PC-9 (cell line): ENCODE measurements around the gene ATP2C2. TPM values are rescaled to one million over a fixed set of nuclear protein-coding genes. Genes with fewer than 3 reads are reported as not detected.

ENCODE experiments used
- BruUV-seq: library from RNA; stranded (reverse); fragments of 400-500 nt; replicated peaks from 2 replicates; lab custom pipeline; 2021; lab: Mats Ljungman, UMichigan
- CTCF ChIA-PET: fragments of 300-600 bp; sonication (Branson Sonifier 250); formaldehyde crosslinking; loops from one replicate; lab custom pipeline; 2022; ENCODE audit warnings: antibody characterized with exemption; lab: Charles Lee
- POLR2A ChIA-PET: fragments of 300-600 bp; sonication (Branson Sonifier 250); formaldehyde crosslinking; loops from one replicate; lab custom pipeline; 2022; ENCODE audit warnings: antibody characterized with exemption; ENCODE audit not compliant: unreplicated experiment; lab: Charles Lee
- DNase-seq, 2 experiments: peaks; one replicate each; pipeline versions ENCODE4 v3.0.0 to v3.0.0-alpha.2; 2015 to 2022; ENCODE audit warnings: mixed read lengths in 1 of 2
- H2AFZ ChIP-seq: fragments of 200-600 bp; sonication (generic); 2 replicates; pipeline ENCODE4 v1.8.1; 2017; ENCODE audit warnings: antibody characterized with exemption
- H3F3A ChIP-seq: fragments of 200-600 bp; sonication (generic); 2 replicates; pipeline ENCODE4 v1.8.1; 2017; ENCODE audit warnings: antibody characterized with exemption, mild to moderate bottlenecking, low read depth; ENCODE audit not compliant: insufficient read depth
- H3K27ac ChIP-seq: fragments of 200-600 bp; sonication (generic); 2 replicates; pipeline ENCODE4 v1.6.1; 2016; ENCODE audit warnings: mixed run types
- H3K27me3 ChIP-seq: fragments of 200-600 bp; sonication (generic); 2 replicates; pipeline ENCODE4 v1.6.1; 2016; ENCODE audit warnings: low read depth, mixed run types; ENCODE audit not compliant: insufficient read depth
- H3K36me3 ChIP-seq: fragments of 200-600 bp; sonication (generic); 2 replicates; pipeline ENCODE4 v1.6.1; 2016; ENCODE audit warnings: low read depth, mixed run types
- H3K4me1 ChIP-seq: fragments of 200-600 bp; sonication (generic); replicated peaks from 2 replicates; pipeline ENCODE4 v1.6.1; 2016; ENCODE audit warnings: mixed run types; ENCODE audit not compliant: insufficient read depth
- H3K4me2 ChIP-seq: fragments of 200-600 bp; sonication (generic); 2 replicates; pipeline ENCODE4 v1.6.1; 2017; ENCODE audit warnings: mixed run types
- H3K4me3 ChIP-seq: fragments of 200-600 bp; sonication (generic); 2 replicates; pipeline ENCODE4 v1.6.1; 2016; ENCODE audit warnings: mixed run types
- H3K79me2 ChIP-seq: fragments of 200-600 bp; sonication (generic); 2 replicates; pipeline ENCODE4 v1.6.1; 2017; ENCODE audit warnings: low read depth, mixed run types
- H3K9me2 ChIP-seq: fragments of 200-600 bp; sonication (generic); 2 replicates; pipeline ENCODE4 v1.8.1; 2017; ENCODE audit warnings: mild to moderate bottlenecking; ENCODE audit not compliant: insufficient read depth
- H3K9me3 ChIP-seq: fragments of 200-600 bp; sonication (generic); 2 replicates; pipeline ENCODE4 v1.8.1; 2016; ENCODE audit warnings: low read depth; ENCODE audit not compliant: insufficient read depth
- H4K20me1 ChIP-seq: fragments of 200-600 bp; sonication (generic); 2 replicates; pipeline ENCODE4 v1.8.1; 2017; ENCODE audit not compliant: insufficient read depth
- CTCF ChIP-seq: fragments of 200-600 bp; sonication (generic); conservative IDR thresholded peaks from 2 replicates; pipeline ENCODE4 v1.6.1; 2017; ENCODE audit warnings: mixed run types, antibody characterized with exemption, mild to moderate bottlenecking, moderate library complexity
- EZH2 ChIP-seq: fragments of 200-600 bp; sonication (generic); IDR thresholded peaks from 2 replicates; pipeline ENCODE4 v1.8.0; 2017; ENCODE audit warnings: antibody characterized with exemption, low read depth
- intact Hi-C: fragments of 100-400 bp; cut with micrococcal nuclease; formaldehyde crosslinking; loops from one replicate; pipeline ENCODE4 v1.10.0; 2022; ENCODE audit not compliant: unreplicated experiment
- total RNA-seq: library from RNA; stranded (reverse); gene quantifications from 2 replicates; pipeline ENCODE4 v1.2.3, GENCODE V29; 2021

Gene ATP2C2
- total RNA-seq, 1 experiment from 2014 or later: 17.2 TPM

GRCh38 chr16:84410361-84411138 is 42.2 kb downstream of the ATP2C2 start:
- Histone ChIP-seq H4K20me1 (no peaks in the 10 kb centered on the region), H3K36me3 (no peaks in the 10 kb centered on the region), H3K79me2 (no peaks in the 10 kb centered on the region), H3K27me3 (no peaks in the 10 kb centered on the region), H3K9me3 (no peaks in the 10 kb centered on the region), H3K4me2 (no peak overlapping the region), H3K4me1 (no peaks in the 10 kb centered on the region), H3K4me3 (no peak overlapping the region), H2AFZ (no peak overlapping the region), H3F3A (peaks cover 5% of the 10 kb centered on the region; the same call in 1 of the 2 replicates), H3K27ac (no peak overlapping the region), H3K9me2 (no peaks in the 10 kb centered on the region)
- TF ChIP-seq EZH2: no peak
- BruUV-seq: no TSS peak
- ChIA-PET POLR2A (no interaction called here), CTCF (interaction anchor here (0.6 kb wide), 1 partner anchor 179 kb away, joined by 7 read pairs; no protein-coding TSS in a partner anchor)
- peak in 1 of 2 experiments; percentile 8 for DNase-seq
- intact Hi-C loops: no loop called here

GRCh38 chr16:84411768-84412167 is 43.4 kb downstream of the ATP2C2 start:
- Histone ChIP-seq H3K4me3 (no peak overlapping the region), H3K4me1 (no peaks in the 10 kb centered on the region), H3K79me2 (no peaks in the 10 kb centered on the region), H3K9me3 (no peaks in the 10 kb centered on the region), H3K36me3 (no peaks in the 10 kb centered on the region), H3K9me2 (no peaks in the 10 kb centered on the region), H4K20me1 (no peaks in the 10 kb centered on the region), H3F3A (peaks cover 5% of the 10 kb centered on the region; the same call in 1 of the 2 replicates), H2AFZ (no peak overlapping the region), H3K4me2 (no peak overlapping the region), H3K27ac (no peak overlapping the region), H3K27me3 (no peaks in the 10 kb centered on the region)
- TF ChIP-seq EZH2 (no peak), CTCF (no peak)
- DNase-seq: no peak
- BruUV-seq: no TSS peak
- CTCF ChIA-PET: no interaction called here
- intact Hi-C loops: no loop called here
- POLR2A ChIA-PET: no interaction called here

- H3K4me3 ChIP-seq: no peak overlapping the region
- TF ChIP-seq CTCF (no peak), EZH2 (no peak)
- BruUV-seq: no TSS peak
- H2AFZ ChIP-seq: no peak overlapping the region
- ChIA-PET CTCF (no interaction called here), POLR2A (no interaction called here)
- no peak overlapping the region for H3K4me2 ChIP-seq
- no peaks in the 10 kb centered on the region for H3K79me2 ChIP-seq
- H3K4me1 ChIP-seq: no peaks in the 10 kb centered on the region
- H3K27ac ChIP-seq: no peak overlapping the region
- H3F3A ChIP-seq: peaks cover 5% of the 10 kb centered on the region; the same call in 1 of the 2 replicates
- H3K36me3 ChIP-seq: no peaks in the 10 kb centered on the region
- H4K20me1 ChIP-seq: no peaks in the 10 kb centered on the region
- no peaks in the 10 kb centered on the region for H3K27me3 ChIP-seq
- no peaks in the 10 kb centered on the region for H3K9me3 ChIP-seq
- intact Hi-C loops: no loop called here
- H3K9me2 ChIP-seq: no peaks in the 10 kb centered on the region
- no peak for DNase-seq
Observed at GRCh38 chr16:84412262-84412661, 43.9 kb downstream of the ATP2C2 start.
